ENCODE results near the gene TXLNA. TPM values are rescaled to one million over a fixed set of nuclear protein-coding genes. Genes with fewer than 3 reads are reported as not detected.

Gene TXLNA
- total RNA-seq, 1 donor from 2014 or later: 32.9 TPM

DNA sequence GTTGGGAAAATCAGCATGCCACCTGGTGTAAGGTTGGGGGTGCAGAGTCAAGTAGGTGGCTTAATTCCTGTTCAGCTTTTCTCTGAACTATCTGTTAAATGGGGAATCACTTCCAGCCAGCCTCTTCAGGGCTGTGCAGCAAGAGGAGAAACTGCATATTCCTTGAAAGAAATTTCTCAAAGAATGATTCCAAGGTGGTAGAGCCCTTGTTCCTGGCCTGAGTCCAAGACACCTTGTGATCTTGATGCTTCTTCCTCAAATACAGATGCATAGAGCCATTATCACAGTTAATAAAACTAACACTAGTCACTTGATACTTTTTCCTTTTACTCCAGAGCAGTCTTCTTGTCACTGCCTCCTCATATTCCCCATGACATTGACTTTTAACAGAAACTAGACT is 5.2 kb downstream of the TXLNA start:
- no peak for DNase-seq (ENCODE audit: low read depth)
- H3K4me3 ChIP-seq (ENCODE audit: low read depth, low read length): no peak overlapping the region
- TF ChIP-seq, protein P1, sequence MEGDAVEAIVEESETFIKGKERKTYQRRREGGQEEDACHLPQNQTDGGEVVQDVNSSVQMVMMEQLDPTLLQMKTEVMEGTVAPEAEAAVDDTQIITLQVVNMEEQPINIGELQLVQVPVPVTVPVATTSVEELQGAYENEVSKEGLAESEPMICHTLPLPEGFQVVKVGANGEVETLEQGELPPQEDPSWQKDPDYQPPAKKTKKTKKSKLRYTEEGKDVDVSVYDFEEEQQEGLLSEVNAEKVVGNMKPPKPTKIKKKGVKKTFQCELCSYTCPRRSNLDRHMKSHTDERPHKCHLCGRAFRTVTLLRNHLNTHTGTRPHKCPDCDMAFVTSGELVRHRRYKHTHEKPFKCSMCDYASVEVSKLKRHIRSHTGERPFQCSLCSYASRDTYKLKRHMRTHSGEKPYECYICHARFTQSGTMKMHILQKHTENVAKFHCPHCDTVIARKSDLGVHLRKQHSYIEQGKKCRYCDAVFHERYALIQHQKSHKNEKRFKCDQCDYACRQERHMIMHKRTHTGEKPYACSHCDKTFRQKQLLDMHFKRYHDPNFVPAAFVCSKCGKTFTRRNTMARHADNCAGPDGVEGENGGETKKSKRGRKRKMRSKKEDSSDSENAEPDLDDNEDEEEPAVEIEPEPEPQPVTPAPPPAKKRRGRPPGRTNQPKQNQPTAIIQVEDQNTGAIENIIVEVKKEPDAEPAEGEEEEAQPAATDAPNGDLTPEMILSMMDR (conservative IDR thresholded peaks at IDR 0.05; ENCODE audit: low read depth, low read length): no peak

DNA sequence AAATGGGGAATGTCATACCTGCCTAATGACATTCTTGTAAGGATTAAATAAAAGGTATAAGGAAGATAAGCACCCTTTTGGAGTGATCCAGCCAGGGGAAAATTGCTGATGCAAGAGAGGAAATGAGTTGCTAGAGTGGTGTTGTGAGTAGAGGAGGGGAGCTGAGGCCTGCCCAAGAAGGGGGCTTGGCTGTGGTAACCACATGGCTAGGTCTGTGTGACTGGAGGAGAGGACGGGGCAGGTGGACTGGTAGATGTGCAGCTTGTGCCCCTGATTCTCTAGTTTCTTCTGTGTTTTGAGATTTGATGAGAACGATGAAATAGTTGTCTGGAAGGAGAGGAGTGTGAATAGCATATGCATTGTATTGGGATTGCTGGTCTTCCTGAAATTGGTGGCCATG is 6.6 kb downstream of the TXLNA start:
- DNase-seq (ENCODE audit: low read depth): no peak
- TF ChIP-seq, protein P1 (conservative IDR thresholded peaks at IDR 0.05; ENCODE audit: low read depth, low read length): no peak
- no peak overlapping the region for H3K4me3 ChIP-seq (ENCODE audit: low read depth, low read length)

DNA sequence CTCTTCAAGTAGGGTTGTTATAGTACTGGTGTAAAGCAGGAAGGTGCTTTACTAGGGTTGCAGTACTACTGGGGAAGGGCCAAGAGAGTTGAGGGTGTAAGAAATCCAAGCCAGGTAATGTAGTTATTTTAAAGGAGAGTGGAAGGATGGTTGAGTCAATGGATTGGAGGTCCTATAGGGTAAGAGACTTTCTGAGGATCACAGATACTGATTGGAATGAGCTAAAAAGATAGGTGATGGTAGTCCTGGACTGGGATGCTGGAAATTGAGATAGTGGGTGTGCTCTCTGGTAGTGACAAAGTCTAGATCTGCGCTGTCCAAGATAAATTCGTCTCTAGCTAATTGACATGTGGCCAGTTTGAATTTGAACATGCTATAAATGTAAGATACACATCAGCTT is 7.0 kb downstream of the TXLNA start:
- DNase-seq (ENCODE audit: low read depth): no peak
- H3K4me3 ChIP-seq (ENCODE audit: low read depth, low read length): no peak overlapping the region
- TF ChIP-seq, protein P1 (conservative IDR thresholded peaks at IDR 0.05; ENCODE audit: low read depth, low read length): no peak

DNA sequence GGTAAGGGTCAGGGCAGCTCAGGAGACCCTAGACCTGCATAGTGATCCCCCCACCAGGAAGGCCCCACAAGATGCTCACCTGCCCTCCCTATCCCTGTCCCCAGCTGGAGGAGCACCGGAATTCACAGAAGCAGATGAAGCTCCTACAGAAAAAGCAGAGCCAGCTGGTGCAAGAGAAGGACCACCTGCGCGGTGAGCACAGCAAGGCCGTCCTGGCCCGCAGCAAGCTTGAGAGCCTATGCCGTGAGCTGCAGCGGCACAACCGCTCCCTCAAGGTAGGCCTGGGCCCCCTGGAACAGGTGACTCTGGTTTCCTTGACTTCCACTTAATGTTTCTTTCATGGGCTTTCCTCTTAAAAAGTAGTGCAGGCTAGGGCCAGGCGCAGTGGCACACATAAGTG is 8.4 kb downstream of the TXLNA start:
- TF ChIP-seq, protein P1 (conservative IDR thresholded peaks at IDR 0.05; ENCODE audit: low read depth, low read length): no peak
- no peak overlapping the region for H3K4me3 ChIP-seq (ENCODE audit: low read depth, low read length)
- DNase-seq (ENCODE audit: low read depth): no peak

DNA sequence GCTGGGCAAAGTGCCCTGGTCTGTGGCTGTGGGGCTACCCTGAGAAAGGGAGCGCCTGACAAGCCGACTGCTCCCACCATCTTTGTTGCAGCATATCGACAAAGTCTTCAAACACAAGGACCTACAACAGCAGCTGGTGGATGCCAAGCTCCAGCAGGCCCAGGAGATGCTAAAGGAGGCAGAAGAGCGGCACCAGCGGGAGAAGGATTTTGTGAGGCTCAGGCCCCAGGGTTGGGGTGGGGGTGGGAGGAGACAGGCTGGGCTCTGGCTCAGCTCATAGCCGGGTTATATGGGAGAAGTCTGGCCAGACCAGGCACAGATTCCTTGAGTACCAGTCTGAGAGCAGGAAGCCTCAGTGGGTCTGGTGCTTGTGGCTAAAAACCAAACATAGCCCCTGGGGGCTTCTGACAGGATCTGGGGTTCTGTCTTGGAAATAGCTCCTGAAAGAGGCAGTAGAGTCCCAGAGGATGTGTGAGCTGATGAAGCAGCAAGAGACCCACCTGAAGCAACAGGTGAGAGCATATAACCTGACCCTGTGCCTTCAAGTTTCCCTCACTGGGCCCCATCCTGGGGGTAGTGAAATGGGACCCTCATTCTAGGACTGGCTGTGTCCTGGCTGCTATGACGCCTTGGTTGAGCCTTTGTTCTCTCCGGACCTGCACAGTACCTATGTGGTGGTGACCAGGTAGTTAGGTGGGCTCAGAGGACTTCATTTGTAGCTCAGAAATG is 12.9 kb downstream of the TXLNA start:
- TF ChIP-seq, protein P1 (conservative IDR thresholded peaks at IDR 0.05; ENCODE audit: low read depth, low read length): no peak
- no peak for DNase-seq (ENCODE audit: low read depth)
- no peak overlapping the region for H3K4me3 ChIP-seq (ENCODE audit: low read depth, low read length)

DNA sequence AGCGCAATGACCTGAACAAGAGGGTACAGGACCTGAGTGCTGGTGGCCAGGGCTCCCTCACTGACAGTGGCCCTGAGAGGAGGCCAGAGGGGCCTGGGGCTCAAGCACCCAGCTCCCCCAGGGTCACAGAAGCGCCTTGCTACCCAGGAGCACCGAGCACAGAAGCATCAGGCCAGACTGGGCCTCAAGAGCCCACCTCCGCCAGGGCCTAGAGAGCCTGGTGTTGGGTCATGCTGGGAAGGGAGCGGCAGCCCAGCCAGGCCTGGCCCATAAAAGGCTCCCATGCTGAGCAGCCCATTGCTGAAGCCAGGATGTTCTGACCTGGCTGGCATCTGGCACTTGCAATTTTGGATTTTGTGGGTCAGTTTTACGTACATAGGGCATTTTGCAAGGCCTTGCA is 15.5 kb downstream of the TXLNA start:
- DNase-seq (ENCODE audit: low read depth): no peak
- no peak overlapping the region for H3K4me3 ChIP-seq (ENCODE audit: low read depth, low read length)
- TF ChIP-seq, protein P1 (conservative IDR thresholded peaks at IDR 0.05; ENCODE audit: low read depth, low read length): no peak

DNA sequence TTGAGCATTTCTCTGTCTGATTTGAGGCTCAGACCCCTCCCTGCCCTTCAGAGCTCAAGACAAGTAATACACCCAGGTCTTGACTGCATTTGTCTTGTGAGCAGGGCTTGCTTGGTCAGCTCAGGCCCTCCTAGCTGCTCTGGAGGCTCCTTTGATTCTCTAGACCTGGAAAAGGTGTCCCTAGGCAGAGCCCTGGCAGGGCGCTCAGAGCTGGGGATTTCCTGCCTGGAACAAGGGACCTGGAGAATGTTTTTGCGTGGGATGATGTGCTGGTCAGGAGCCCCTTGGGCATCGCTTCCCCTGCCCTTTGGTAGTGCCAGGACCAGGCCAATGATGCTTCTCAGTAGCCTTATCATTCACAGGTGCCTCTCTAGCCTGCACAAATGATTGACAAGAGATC is 16.1 kb downstream of the TXLNA start:
- no peak overlapping the region for H3K4me3 ChIP-seq (ENCODE audit: low read depth, low read length)
- DNase-seq (ENCODE audit: low read depth): no peak
- TF ChIP-seq, protein P1 (conservative IDR thresholded peaks at IDR 0.05; ENCODE audit: low read depth, low read length): no peak

Data from epithelial cell of proximal tubule (primary cell).